HG03439 (cell line): Measurements from ENCODE around the gene LIG1.

Experiments
- ATAC-seq: cut with Tn5 transposase; IDR thresholded peaks from one replicate; pipeline ENCODE4 v1.9.1; 2021; ENCODE audit warnings: mild to moderate bottlenecking, moderate library complexity; ENCODE audit not compliant: unreplicated experiment

Gene LIG1

DNA sequence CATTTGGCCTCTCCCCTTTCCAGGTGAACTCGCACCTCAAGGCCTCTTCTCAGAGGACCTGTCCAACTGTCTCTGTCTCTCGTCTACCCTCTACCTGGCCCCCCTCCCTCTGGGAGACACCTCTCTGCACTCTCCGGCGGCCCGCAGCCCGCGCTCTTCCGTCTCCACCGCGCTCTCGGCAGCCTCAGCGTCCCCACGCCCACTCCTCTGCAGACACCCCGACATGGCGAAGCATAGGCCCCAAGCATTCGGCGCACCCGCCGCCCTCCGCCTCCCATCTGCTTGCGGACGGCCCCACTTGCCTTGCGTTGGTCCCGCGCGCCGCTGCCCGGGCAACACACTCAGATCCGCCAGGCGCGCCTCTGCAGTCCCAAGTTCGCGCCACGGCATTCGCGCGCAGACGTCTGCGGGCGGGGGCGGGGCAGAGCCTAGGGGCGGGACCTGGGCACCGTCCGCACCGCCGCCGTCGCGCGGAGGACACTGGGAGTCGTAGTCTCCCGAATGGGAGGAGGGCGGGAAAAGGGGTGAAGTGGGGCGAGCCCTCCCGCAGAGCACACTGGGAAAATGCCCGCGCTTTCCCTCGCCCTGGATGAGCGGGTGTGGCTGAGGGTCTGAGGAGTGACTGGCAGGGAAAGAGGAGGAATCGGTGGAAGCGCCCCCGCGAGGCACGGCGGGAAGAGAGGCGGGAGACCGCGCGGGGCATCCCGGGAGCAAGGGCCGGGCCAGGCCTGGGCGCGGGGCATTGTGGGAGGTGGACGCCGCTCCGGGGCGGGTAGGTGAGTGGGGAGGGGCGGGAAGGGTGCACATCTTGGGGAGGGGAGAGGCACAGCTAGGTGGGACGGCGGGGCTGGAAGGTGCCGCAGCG lies at the start of gene LIG1, which contains the start of gene ZSWIM9:
LIG1 (minus strand) TSS at position 406 of the 865 bp plus-strand sequence. CDS start 4,778 bp downstream, outside the sequence.
ZSWIM9 (plus strand) TSS at position 742 of the 865 bp plus-strand sequence. CDS start 1,123 bp downstream, outside the sequence.
- ATAC-seq: peak; percentile 80

GRCh38 chr19:48218997-48219396 lies 48.9 kb upstream of the LIG1 start:
- ATAC-seq: no peak

DNA sequence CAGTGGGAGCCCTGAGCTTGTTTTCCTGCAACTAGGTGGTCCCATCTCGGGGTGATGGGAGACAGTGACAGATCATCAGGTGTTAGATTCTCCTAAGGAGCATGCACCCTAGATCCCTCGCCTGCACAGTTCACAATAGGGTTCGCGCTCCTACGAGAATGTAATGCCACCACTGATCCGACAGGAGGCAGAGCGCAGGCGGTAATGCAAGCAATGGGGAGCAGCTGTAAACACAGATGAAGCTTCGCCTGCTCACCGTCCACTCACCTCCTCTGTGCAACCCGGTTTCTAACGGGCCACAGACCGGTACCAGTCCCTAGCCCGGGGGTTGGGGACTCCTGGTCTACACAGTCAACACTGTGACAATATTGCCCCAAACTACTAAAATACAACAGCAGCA lies 46.8 kb upstream of the LIG1 start:
- ATAC-seq: no peak

GRCh38 chr19:48213959-48214358 lies 43.8 kb upstream of the LIG1 start:
- ATAC-seq: no peak

DNA sequence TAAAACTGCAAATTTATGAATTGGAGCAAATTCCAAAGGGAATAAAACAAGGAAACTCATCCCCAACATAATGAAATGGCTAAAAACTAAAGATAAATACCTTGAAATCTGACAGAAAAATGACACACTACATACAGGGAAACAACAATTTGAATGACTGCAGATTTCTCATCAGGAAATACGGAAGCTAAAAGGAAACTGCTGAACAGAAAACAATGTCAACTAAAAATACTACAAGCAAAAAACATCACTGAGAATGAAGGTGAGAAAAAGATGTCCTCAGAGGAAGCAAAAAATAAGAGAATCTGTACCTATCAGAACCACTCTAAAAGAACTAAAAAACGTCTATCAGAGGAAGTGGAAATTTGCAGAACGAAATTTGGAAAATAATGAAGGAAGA lies 39.9 kb upstream of the LIG1 start:
- ATAC-seq: no peak

DNA sequence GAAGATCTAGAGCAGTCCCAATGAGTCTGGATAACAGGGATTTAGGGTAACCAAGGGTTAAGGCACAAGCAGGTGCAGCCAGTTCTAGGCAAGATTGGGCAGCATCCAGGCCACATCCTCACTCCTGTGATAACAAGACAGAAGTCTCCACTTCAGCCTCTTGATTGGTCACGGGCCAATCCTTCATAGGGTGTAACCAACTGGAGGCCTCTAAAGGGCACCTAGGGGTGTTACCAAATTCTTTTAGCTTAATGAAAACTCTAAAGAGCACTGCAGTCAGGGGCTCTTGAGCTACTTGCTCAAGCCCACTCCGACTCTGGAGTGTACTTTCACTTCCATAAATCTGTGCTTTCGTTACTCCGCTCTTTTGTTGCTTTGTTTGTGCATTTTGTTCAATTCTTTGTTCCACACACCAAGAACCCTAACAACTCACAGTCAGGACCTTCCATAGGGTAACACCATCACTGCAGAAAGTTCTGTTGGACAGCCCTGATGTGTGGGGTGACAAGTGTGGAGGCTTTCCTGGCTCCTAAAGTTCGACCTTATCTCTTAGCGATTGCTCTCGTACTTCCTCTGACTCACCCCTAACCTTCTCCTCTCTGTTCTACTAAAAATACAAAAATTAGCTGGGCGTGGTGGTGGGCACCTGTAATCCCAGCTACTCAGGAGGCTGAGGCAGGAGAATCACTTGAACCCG lies 36.4 kb upstream of the LIG1 start:
- ATAC-seq: no peak

- peak; percentile 83 for ATAC-seq
Measured at GRCh38 chr19:48203794-48204628, 33.9 kb upstream of the LIG1 start.

GRCh38 chr19:48203222-48203793 lies 33.2 kb upstream of the LIG1 start:
- no peak for ATAC-seq

- no peak for ATAC-seq
Measured at GRCh38 chr19:48196933-48197665, 27.0 kb upstream of the LIG1 start.

DNA sequence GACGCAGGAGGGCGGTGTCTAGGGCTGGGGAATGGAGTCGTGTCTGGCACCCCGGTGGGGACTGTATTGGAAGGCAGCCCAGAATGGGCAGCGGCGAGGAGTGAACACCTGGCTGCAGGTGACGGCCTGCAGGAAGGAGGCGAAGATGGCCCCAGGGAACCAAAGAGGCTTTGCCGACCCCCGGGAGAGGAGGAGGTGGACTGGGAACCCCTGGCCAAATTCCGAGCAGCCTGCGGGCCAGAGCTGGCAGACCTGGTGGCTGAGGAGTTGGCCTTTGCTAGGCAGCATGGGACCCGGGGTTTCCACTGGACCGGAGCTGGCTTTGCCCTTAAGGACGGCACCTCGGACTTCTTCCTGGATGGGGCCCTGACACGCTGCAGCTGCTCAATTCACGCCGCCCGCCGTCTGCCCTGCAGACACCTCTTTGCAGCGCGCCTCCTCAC lies 26.2 kb upstream of the LIG1 start:
- no peak for ATAC-seq

GRCh38 chr19:48194844-48195830 lies 25.0 kb upstream of the LIG1 start:
- no peak for ATAC-seq

DNA sequence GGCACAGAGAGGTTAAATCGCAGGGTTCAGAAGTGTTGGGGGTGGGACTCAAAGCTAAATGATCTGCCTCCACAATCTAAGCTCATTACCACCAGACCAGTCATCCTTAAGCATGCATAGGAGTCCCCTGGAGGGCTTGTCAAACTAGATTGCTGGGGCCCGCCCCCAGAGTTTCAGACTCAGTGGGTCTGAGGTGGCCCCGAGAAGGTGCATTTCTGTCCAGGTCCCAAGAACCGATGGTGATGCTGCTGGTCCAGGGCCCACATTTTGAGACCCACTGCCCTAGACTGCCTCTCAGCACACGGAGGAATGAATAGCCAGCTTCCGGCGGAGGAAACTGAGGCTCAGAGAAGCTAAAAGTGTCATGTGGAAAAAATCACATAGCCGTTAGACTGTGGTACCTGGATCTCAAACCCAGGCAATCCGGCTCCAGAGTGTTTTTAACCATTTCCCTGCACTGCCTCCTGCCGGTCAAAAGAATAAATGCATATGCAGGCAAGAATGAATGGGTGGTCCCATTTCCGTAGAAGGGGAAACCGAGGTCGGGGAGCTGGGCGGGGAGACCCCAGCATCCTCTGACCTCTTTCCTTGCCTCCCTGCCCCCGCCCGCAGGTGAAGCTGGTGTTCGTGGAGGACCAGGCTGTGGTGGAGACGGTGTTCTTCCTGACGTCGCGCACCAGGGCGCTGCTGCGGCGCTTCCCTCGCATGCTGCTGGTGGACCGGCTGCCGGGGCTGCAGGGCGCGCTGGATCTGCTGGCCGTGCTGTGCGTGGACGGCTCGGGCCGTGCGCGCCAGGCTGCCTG lies 24.1 kb upstream of the LIG1 start:
- ATAC-seq: no peak

GRCh38 chr19:48192750-48193149 lies 22.6 kb upstream of the LIG1 start:
- no peak for ATAC-seq

- ATAC-seq: no peak
Measured at GRCh38 chr19:48190885-48191284, 20.7 kb upstream of the LIG1 start.

- ATAC-seq: no peak
Measured at GRCh38 chr19:48190288-48190884, 20.2 kb upstream of the LIG1 start.

DNA sequence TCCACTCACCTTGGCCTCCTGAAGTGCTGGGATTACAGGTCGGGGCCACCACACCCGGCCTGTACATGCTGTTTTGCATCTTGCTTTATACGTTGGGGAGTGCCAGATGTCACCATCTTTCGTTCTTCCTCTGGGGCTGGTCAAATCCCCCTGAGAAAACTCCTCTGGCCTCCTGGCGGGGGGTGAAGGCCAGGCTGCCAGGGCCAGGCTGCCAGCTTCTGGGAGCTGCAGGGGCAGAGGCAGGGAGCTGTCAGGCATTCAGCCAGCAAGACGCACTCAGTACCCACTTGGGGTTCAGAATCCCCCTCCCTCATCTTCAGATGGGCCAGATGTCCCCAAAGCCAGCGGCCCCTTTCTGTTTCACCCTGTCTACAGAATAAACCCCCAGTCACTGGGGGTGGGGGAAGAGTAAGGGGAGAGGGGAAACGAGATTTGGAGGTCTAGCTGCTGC lies 16.4 kb upstream of the LIG1 start:
- peak; percentile 45 for ATAC-seq

GRCh38 chr19:48186015-48186414 lies 15.9 kb upstream of the LIG1 start:
- ATAC-seq: peak; percentile 14

GRCh38 chr19:48183356-48183755 lies 13.2 kb upstream of the LIG1 start:
- no peak for ATAC-seq
